Progenitor cell of endocrine pancreas (in vitro differentiated cells): ENCODE results near the gene ANKS1A. TPM values are rescaled to one million over a fixed set of nuclear protein-coding genes. Genes with fewer than 3 reads are reported as not detected.
"Not testable (repeated sequence)": the region's sequence is repeated elsewhere in the genome, so short reads cannot be mapped to it uniquely, and the experiment has no call there.

Experiments
- DNase-seq: peaks from one replicate; pipeline ENCODE4 v3.0.0; 2021; ENCODE audit warnings: low spot score; ENCODE audit not compliant: unreplicated experiment
- H3K27ac Mint-ChIP-seq: 2 replicates; pipeline ENCODE4 v1.8.0; 2021; ENCODE audit warnings: mild to moderate bottlenecking, moderate library complexity, mixed read lengths
- H3K27me3 Mint-ChIP-seq: 2 replicates; pipeline ENCODE4 v1.8.0; 2021; ENCODE audit warnings: mixed read lengths
- H3K36me3 Mint-ChIP-seq: 2 replicates; pipeline ENCODE4 v1.8.0; 2022; ENCODE audit warnings: mixed read lengths; ENCODE audit not compliant: insufficient read depth
- H3K4me1 Mint-ChIP-seq: 2 replicates; pipeline ENCODE4 v1.8.0; 2021; ENCODE audit warnings: low read depth, mixed read lengths
- H3K4me3 Mint-ChIP-seq: 2 replicates; pipeline ENCODE4 v1.8.0; 2021; ENCODE audit warnings: low read depth, mild to moderate bottlenecking, moderate library complexity, mixed read lengths
- H3K9me3 Mint-ChIP-seq: 2 replicates; pipeline ENCODE4 v1.8.0; 2021; ENCODE audit warnings: low read depth, mixed read lengths
- CTCF ChIP-seq: fragments of 200-600 bp; sonication (generic); IDR thresholded peaks from one replicate; pipeline ENCODE4 v1.5.0; 2021; ENCODE audit warnings: antibody characterized with exemption, mild to moderate bottlenecking; ENCODE audit not compliant: unreplicated experiment
- total RNA-seq: library from RNA; stranded (reverse); gene quantifications from 2 replicates; pipeline ENCODE4 v1.2.1, GENCODE V29; 2021

Gene ANKS1A
- total RNA-seq, 1 donor from 2014 or later = 36.4 TPM

GRCh38 chr6:34928220-34928619 lies 39.2 kb downstream of the ANKS1A start:
- no peak for DNase-seq
- H3K4me3 Mint-ChIP-seq = no peak overlapping the region
- no peaks in the 10 kb centered on the region for H3K9me3 Mint-ChIP-seq
- no peaks in the 10 kb centered on the region for H3K36me3 Mint-ChIP-seq
- TF ChIP-seq CTCF = no peak
- no peaks in the 10 kb centered on the region for H3K27me3 Mint-ChIP-seq
- H3K4me1 Mint-ChIP-seq = peaks cover 10% of the 10 kb centered on the region
- H3K27ac Mint-ChIP-seq = no peak overlapping the region

GRCh38 chr6:34928695-34929094 lies 39.6 kb downstream of the ANKS1A start:
- H3K9me3 Mint-ChIP-seq = no peaks in the 10 kb centered on the region
- no peak overlapping the region for H3K4me3 Mint-ChIP-seq
- H3K4me1 Mint-ChIP-seq = peaks cover 10% of the 10 kb centered on the region
- no peak for TF ChIP-seq CTCF
- no peak overlapping the region for H3K27ac Mint-ChIP-seq
- H3K27me3 Mint-ChIP-seq = no peaks in the 10 kb centered on the region
- no peak for DNase-seq
- no peaks in the 10 kb centered on the region for H3K36me3 Mint-ChIP-seq

GRCh38 chr6:34929241-34929978 lies 40.4 kb downstream of the ANKS1A start:
- Mint-ChIP-seq H3K36me3 (no peaks in the 10 kb centered on the region), H3K4me1 (peaks cover 10% of the 10 kb centered on the region), H3K27me3 (no peaks in the 10 kb centered on the region), H3K27ac (no peak overlapping the region), H3K4me3 (no peak overlapping the region), H3K9me3 (no peaks in the 10 kb centered on the region)
- no peak for DNase-seq
- TF ChIP-seq CTCF = no peak

- no peak overlapping the region for H3K4me3 Mint-ChIP-seq
- no peak for TF ChIP-seq CTCF
- H3K27me3 Mint-ChIP-seq = no peaks in the 10 kb centered on the region
- H3K27ac Mint-ChIP-seq = no peak overlapping the region
- DNase-seq = no peak
- no peaks in the 10 kb centered on the region for H3K9me3 Mint-ChIP-seq
- H3K36me3 Mint-ChIP-seq = peaks cover 1% of the 10 kb centered on the region
- H3K4me1 Mint-ChIP-seq = peaks cover 7% of the 10 kb centered on the region
Measured at GRCh38 chr6:34930221-34930620, 41.2 kb downstream of the ANKS1A start.

- H3K4me3 Mint-ChIP-seq, H3K27ac Mint-ChIP-seq, H3K4me1 Mint-ChIP-seq, H3K36me3 Mint-ChIP-seq, DNase-seq, H3K9me3 Mint-ChIP-seq, H3K27me3 Mint-ChIP-seq: not testable (repeated sequence)
Measured at GRCh38 chr6:34932202-34932601, 43.1 kb downstream of the ANKS1A start.

GRCh38 chr6:34934516-34934915 lies 45.5 kb downstream of the ANKS1A start:
- no peak overlapping the region for H3K4me3 Mint-ChIP-seq
- H3K27ac Mint-ChIP-seq = no peak overlapping the region
- no peak for TF ChIP-seq CTCF
- DNase-seq = no peak
- peaks cover 1% of the 10 kb centered on the region for H3K36me3 Mint-ChIP-seq
- no peaks in the 10 kb centered on the region for H3K27me3 Mint-ChIP-seq
- H3K9me3 Mint-ChIP-seq = no peaks in the 10 kb centered on the region
- H3K4me1 Mint-ChIP-seq = peaks cover 9% of the 10 kb centered on the region
